Liver (tissue), 9 donors: ENCODE measurements around the gene PPP2R5C. TPM values are rescaled to one million over a fixed set of nuclear protein-coding genes. Genes with fewer than 3 reads are reported as not detected.

ENCODE experiments used
- DNase-seq: peaks from one replicate; pipeline ENCODE4 v3.0.0-alpha.2; 2017; ENCODE audit warnings: low spot score
- H3K27ac ChIP-seq, 2 donors: one replicate each; pipeline ENCODE4 v1.7.0; 2013; ENCODE audit warnings: inconsistent platforms in 2 of 2, low read length in 2 of 2, control low read depth in 1 of 2, low read depth in 1 of 2, mild to moderate bottlenecking in 1 of 2
- H3K27me3 ChIP-seq, 4 donors: one replicate each; pipeline versions ENCODE4 v1.6.1 to v1.7.0; 2013; ENCODE audit warnings: low read length in 3 of 4, inconsistent platforms in 1 of 4, mild to moderate bottlenecking in 1 of 4, moderate library complexity in 1 of 4; ENCODE audit not compliant: control insufficient read depth in 4 of 4, insufficient read depth in 4 of 4
- H3K36me3 ChIP-seq, 4 donors: one replicate each; pipeline versions ENCODE4 v1.6.1 to v1.7.0; 2013; ENCODE audit warnings: low read length in 3 of 4, mild to moderate bottlenecking in 3 of 4, low read depth in 1 of 4, moderate library complexity in 1 of 4; ENCODE audit not compliant: control insufficient read depth in 4 of 4, insufficient read depth in 3 of 4
- H3K4me1 ChIP-seq, 4 donors: one replicate each; pipeline versions ENCODE4 v1.6.1 to v1.7.0; 2013; ENCODE audit warnings: low read length in 3 of 4, mild to moderate bottlenecking in 3 of 4, moderate library complexity in 1 of 4; ENCODE audit not compliant: control insufficient read depth in 4 of 4, insufficient read depth in 4 of 4
- H3K4me3 ChIP-seq, 3 donors: one replicate each; pipeline versions ENCODE4 v1.6.1 to v1.7.0; 2013; ENCODE audit warnings: low read length in 3 of 3, control low read depth in 1 of 3, low read depth in 1 of 3, mild to moderate bottlenecking in 1 of 3
- H3K9ac ChIP-seq, 2 donors: one replicate each; pipeline ENCODE4 v1.7.0; 2013; ENCODE audit warnings: low read length in 2 of 2, mild to moderate bottlenecking in 2 of 2, moderate library complexity in 2 of 2, control low read depth in 1 of 2, low read depth in 1 of 2
- H3K9me3 ChIP-seq, 4 donors: one replicate each; pipeline versions ENCODE4 v1.6.1 to v1.7.0; 2013; ENCODE audit warnings: low read length in 3 of 4; ENCODE audit not compliant: control insufficient read depth in 4 of 4
- EGR1 ChIP-seq, 2 donors: IDR thresholded peaks; 2 replicates each; pipeline ENCODE4 v1.6.1; 2016 to 2018; ENCODE audit warnings: antibody characterized with exemption in 2 of 2, low read depth in 2 of 2
- FOXA1 ChIP-seq: IDR thresholded peaks from 2 replicates; pipeline ENCODE4 v1.6.1; 2016; ENCODE audit warnings: antibody characterized with exemption
- FOXA2 ChIP-seq: IDR thresholded peaks from 2 replicates; pipeline ENCODE4 v1.6.1; 2016; ENCODE audit warnings: antibody characterized with exemption
- GABPA ChIP-seq, 2 donors: IDR thresholded peaks in 1 of 2; conservative IDR thresholded peaks in 1 of 2; 2 replicates each; pipeline ENCODE4 v1.6.1; 2016; ENCODE audit warnings: antibody characterized with exemption in 2 of 2, mild to moderate bottlenecking in 1 of 2, moderate library complexity in 1 of 2
- HNF4A ChIP-seq, 2 donors: conservative IDR thresholded peaks; 2 replicates each; pipeline ENCODE4 v1.6.1; 2016; ENCODE audit warnings: antibody characterized with exemption in 2 of 2, mild to moderate bottlenecking in 2 of 2
- HNF4G ChIP-seq: IDR thresholded peaks from 2 replicates; pipeline ENCODE4 v1.6.1; 2016; ENCODE audit warnings: antibody characterized with exemption
- JUND ChIP-seq, 2 donors: IDR thresholded peaks; 2 replicates each; pipeline ENCODE4 v1.6.1; 2016; ENCODE audit warnings: antibody characterized with exemption in 2 of 2
- NR2F2 ChIP-seq: IDR thresholded peaks from 2 replicates; pipeline ENCODE4 v1.6.1; 2016; ENCODE audit warnings: antibody characterized with exemption
- RAD21 ChIP-seq, 2 donors: IDR thresholded peaks; 2 replicates each; pipeline ENCODE4 v1.6.1; 2016; ENCODE audit warnings: antibody characterized with exemption in 2 of 2, mild to moderate bottlenecking in 2 of 2
- RXRA ChIP-seq, 2 donors: IDR thresholded peaks; 2 replicates each; pipeline ENCODE4 v1.6.1; 2017 to 2018; ENCODE audit warnings: antibody characterized with exemption in 2 of 2, mild to moderate bottlenecking in 1 of 2
- SP1 ChIP-seq: IDR thresholded peaks from 2 replicates; pipeline ENCODE4 v1.6.1; 2018; ENCODE audit warnings: antibody characterized with exemption, mild to moderate bottlenecking
- TAF1 ChIP-seq: conservative IDR thresholded peaks from 2 replicates; pipeline ENCODE4 v1.6.1; 2016; ENCODE audit warnings: antibody characterized with exemption, mild to moderate bottlenecking
- YY1 ChIP-seq: IDR thresholded peaks from 2 replicates; pipeline ENCODE4 v1.6.1; 2016; ENCODE audit warnings: antibody characterized with exemption, mild to moderate bottlenecking
- WGBS: extraction: QIAGEN DNeasy Blood & Tissue Kit; methylation state at CpG from one replicate; pipeline ENCODE4 v1.1.7; 2013; 5-methylcytosine and 5-hydroxymethylcytosine counted together
- polyA plus RNA-seq, 2 donors: library from polyadenylated mRNA; stranded (reverse) in 1 of 2; unstranded in 1 of 2; fragments of 200-250 nt in 1 of 2; fragments of >200 nt in 1 of 2; fragmentation: Nextera tagmentation in 1 of 2; extraction: Ambion mirVana in 1 of 2; gene quantifications; one replicate each; pipeline versions ENCODE4 v1.2.1 to v1.2.3, GENCODE V29; 2013 to 2015
- total RNA-seq, 2 donors: library from RNA; depleted of rRNA; stranded (reverse); fragments of >200 nt; gene quantifications; one replicate each; pipeline ENCODE4 v1.2.3, GENCODE V29; 2014
- TF ChIP-seq, protein P1 (sequence below): IDR thresholded peaks from 2 replicates; pipeline ENCODE4 v1.6.1; 2016; ENCODE audit warnings: antibody characterized with exemption
- TF ChIP-seq, protein P2 (sequence below): IDR thresholded peaks from 2 replicates; pipeline ENCODE4 v1.6.1; 2016; ENCODE audit warnings: antibody characterized with exemption
- TF ChIP-seq, protein P3 (sequence below): fragments of 150-350 bp; IDR thresholded peaks from 2 replicates; pipeline ENCODE4 v1.5.1; 2017; ENCODE audit warnings: improper control_type of control experiment, low read depth, low read length; ENCODE audit not compliant: missing input control
- TF ChIP-seq, protein P4 (sequence below): IDR thresholded peaks from 2 replicates; pipeline ENCODE4 v1.6.1; 2016; ENCODE audit warnings: antibody characterized with exemption, mild to moderate bottlenecking
- TF ChIP-seq, protein P5 (sequence below): IDR thresholded peaks from 2 replicates; pipeline ENCODE4 v1.6.1; 2016; ENCODE audit warnings: antibody characterized with exemption
- donor health status: healthy.
- donor health status: healthy.
- donor health status: healthy.
- donor health status: healthy.
- donor health status: healthy.

PPP2R5C gene
- total and polyA plus RNA-seq, 4 donors: 33.5 to 52.3 (median 43.9) TPM

DNA sequence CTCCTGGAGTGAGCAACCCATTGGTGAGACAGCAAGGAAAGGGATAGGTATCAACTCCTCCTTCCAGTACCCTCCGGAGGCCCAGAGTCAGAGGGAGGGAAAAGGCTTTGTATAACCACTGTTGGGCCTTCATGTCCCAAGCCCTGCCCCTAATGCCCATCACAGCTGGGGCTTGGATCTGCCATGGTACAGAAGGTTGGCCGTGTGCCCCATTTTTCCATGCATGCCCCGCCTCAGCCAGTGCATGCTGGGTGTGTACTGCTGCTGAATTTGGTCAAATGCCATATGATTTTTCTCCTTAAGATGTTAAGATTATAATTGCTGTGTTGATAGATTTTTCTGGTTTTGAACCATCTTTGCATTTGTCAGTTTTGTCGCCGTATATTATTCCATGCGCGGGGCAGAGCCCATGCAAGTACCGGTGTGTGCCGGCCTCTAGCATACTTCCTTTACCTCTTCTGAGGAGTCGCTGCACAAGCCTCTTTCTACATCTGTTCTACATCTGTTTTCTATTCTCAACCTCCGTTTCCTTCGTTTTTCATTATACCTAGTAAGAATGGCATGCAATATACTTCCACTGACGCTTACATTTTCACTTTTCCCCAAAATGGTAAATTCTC lies 26.6 kb downstream of the PPP2R5C start:
- 96% methylated on average over 13 of the region's 13 CpGs for WGBS
- H3K9me3 ChIP-seq: no peaks in the 10 kb centered on the region
- DNase-seq: no peak
- peaks cover 3 to 7% (median 5%) of the 10 kb centered on the region in 4 donors for H3K4me1 ChIP-seq
- H3K9ac ChIP-seq: no peak overlapping the region
- TF ChIP-seq NR2F2: no peak
- TF ChIP-seq, protein P1, sequence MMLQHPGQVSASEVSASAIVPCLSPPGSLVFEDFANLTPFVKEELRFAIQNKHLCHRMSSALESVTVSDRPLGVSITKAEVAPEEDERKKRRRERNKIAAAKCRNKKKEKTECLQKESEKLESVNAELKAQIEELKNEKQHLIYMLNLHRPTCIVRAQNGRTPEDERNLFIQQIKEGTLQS: no peak
- TF ChIP-seq FOXA2: no peak
- TF ChIP-seq YY1: no peak
- TF ChIP-seq, protein P2, sequence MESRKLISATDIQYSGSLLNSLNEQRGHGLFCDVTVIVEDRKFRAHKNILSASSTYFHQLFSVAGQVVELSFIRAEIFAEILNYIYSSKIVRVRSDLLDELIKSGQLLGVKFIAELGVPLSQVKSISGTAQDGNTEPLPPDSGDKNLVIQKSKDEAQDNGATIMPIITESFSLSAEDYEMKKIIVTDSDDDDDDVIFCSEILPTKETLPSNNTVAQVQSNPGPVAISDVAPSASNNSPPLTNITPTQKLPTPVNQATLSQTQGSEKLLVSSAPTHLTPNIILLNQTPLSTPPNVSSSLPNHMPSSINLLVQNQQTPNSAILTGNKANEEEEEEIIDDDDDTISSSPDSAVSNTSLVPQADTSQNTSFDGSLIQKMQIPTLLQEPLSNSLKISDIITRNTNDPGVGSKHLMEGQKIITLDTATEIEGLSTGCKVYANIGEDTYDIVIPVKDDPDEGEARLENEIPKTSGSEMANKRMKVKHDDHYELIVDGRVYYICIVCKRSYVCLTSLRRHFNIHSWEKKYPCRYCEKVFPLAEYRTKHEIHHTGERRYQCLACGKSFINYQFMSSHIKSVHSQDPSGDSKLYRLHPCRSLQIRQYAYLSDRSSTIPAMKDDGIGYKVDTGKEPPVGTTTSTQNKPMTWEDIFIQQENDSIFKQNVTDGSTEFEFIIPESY: no peak
- no peak for TF ChIP-seq GABPA (IDR thresholded peaks at IDR 0.05 in 1 of 2, conservative IDR thresholded peaks at IDR 0.05 in 1 of 2)
- no peak for TF ChIP-seq HNF4A (conservative IDR thresholded peaks at IDR 0.05)
- no peak for TF ChIP-seq SP1
- no peak for TF ChIP-seq JUND (IDR thresholded peaks at IDR 0.05)
- no peak for TF ChIP-seq FOXA1
- TF ChIP-seq, protein P3, sequence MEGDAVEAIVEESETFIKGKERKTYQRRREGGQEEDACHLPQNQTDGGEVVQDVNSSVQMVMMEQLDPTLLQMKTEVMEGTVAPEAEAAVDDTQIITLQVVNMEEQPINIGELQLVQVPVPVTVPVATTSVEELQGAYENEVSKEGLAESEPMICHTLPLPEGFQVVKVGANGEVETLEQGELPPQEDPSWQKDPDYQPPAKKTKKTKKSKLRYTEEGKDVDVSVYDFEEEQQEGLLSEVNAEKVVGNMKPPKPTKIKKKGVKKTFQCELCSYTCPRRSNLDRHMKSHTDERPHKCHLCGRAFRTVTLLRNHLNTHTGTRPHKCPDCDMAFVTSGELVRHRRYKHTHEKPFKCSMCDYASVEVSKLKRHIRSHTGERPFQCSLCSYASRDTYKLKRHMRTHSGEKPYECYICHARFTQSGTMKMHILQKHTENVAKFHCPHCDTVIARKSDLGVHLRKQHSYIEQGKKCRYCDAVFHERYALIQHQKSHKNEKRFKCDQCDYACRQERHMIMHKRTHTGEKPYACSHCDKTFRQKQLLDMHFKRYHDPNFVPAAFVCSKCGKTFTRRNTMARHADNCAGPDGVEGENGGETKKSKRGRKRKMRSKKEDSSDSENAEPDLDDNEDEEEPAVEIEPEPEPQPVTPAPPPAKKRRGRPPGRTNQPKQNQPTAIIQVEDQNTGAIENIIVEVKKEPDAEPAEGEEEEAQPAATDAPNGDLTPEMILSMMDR: no peak
- TF ChIP-seq RAD21 (IDR thresholded peaks at IDR 0.05): no peak
- TF ChIP-seq, protein P4, sequence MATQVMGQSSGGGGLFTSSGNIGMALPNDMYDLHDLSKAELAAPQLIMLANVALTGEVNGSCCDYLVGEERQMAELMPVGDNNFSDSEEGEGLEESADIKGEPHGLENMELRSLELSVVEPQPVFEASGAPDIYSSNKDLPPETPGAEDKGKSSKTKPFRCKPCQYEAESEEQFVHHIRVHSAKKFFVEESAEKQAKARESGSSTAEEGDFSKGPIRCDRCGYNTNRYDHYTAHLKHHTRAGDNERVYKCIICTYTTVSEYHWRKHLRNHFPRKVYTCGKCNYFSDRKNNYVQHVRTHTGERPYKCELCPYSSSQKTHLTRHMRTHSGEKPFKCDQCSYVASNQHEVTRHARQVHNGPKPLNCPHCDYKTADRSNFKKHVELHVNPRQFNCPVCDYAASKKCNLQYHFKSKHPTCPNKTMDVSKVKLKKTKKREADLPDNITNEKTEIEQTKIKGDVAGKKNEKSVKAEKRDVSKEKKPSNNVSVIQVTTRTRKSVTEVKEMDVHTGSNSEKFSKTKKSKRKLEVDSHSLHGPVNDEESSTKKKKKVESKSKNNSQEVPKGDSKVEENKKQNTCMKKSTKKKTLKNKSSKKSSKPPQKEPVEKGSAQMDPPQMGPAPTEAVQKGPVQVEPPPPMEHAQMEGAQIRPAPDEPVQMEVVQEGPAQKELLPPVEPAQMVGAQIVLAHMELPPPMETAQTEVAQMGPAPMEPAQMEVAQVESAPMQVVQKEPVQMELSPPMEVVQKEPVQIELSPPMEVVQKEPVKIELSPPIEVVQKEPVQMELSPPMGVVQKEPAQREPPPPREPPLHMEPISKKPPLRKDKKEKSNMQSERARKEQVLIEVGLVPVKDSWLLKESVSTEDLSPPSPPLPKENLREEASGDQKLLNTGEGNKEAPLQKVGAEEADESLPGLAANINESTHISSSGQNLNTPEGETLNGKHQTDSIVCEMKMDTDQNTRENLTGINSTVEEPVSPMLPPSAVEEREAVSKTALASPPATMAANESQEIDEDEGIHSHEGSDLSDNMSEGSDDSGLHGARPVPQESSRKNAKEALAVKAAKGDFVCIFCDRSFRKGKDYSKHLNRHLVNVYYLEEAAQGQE: no peak
- TF ChIP-seq RXRA (IDR thresholded peaks at IDR 0.05): no peak
- TF ChIP-seq HNF4G: no peak
- no peak for TF ChIP-seq EGR1 (IDR thresholded peaks at IDR 0.05; ENCODE audit: low read depth in 2 of 2)
- no peak for TF ChIP-seq TAF1
- TF ChIP-seq, protein P5, sequence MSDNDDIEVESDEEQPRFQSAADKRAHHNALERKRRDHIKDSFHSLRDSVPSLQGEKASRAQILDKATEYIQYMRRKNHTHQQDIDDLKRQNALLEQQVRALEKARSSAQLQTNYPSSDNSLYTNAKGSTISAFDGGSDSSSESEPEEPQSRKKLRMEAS: no peak
- H3K27me3 ChIP-seq: no peaks in the 10 kb centered on the region
- no peak overlapping the region for H3K27ac ChIP-seq
- H3K36me3 ChIP-seq: no peaks in the 10 kb centered on the region
- H3K4me3 ChIP-seq: no peak overlapping the region
